ENCODE results near the gene ADAMTS18. TPM values are rescaled to one million over a fixed set of nuclear protein-coding genes. Genes with fewer than 3 reads are reported as not detected.

Gene ADAMTS18
- total and polyA plus RNA-seq, 2 donors (not counting 3 experiments of a cell fraction or from before 2014, with no cell fraction given), result 18.4 to 27.5 TPM

DNA sequence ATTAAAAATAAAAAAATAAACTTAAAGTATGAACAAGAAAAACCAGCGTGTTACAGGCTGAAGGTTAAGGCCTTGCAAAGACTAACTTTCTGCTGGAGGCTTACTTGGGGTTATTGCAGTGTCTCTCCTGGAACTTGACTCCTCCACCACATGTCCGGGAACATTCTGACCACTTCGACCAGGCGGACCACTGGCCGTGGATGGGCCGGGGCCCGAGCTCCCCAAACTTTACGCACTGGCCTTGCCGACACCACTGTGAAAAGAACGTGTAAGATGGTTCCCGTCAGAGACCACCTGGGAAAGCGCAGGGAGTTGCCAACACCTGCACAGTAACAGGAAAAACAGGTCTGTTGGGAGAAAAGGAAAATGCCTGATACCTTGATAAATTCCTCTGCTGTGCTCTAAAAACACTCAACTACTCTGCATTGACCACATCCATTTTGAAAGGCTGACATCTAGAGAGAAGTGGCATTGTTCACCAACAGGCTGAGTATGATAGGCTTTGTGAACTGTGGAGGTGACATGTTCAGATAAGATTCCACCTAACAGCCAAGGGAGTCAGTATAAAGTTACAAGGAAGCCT lies 99.1 kb downstream of the ADAMTS18 start:
- Histone ChIP-seq H3K9ac (replicated peaks; ENCODE audit: extremely low read depth, insufficient read depth, low read length) (no peak overlapping the region), H2AFZ (ENCODE audit: low read depth, low read length) (no peak overlapping the region), H3K27ac (ENCODE audit: insufficient read depth, low read depth, low read length) (no peak overlapping the region), H3K79me2 (ENCODE audit: control insufficient read depth, insufficient read depth, low read length) (no peaks in the 10 kb centered on the region), H3K9me1 (replicated peaks; ENCODE audit: control insufficient read depth, extremely low read depth, insufficient read depth, low read length) (no peaks in the 10 kb centered on the region), H3K27me3 (ENCODE audit: control insufficient read depth in 2 of 2, insufficient read depth in 2 of 2, low read length in 2 of 2) (no peaks in the 10 kb centered on the region), H3K9me3 (replicated peaks; ENCODE audit: control insufficient read depth, insufficient read depth, low read length) (no peaks in the 10 kb centered on the region), H3K4me2 (ENCODE audit: insufficient read depth, low read length) (no peak overlapping the region), H3K4me3 (replicated peaks in 1 of 3; ENCODE audit: insufficient read depth in 1 of 3, low read depth in 1 of 3, low read length in 3 of 3) (no peak overlapping the region), H4K20me1 (replicated peaks; ENCODE audit: control insufficient read depth, extremely low read depth, insufficient read depth, low read length) (no peaks in the 10 kb centered on the region), H3K36me3 (ENCODE audit: control insufficient read depth in 2 of 2, extremely low read depth in 1 of 2, insufficient read depth in 2 of 2, low read length in 2 of 2) (peaks cover 0 to 7% of the 10 kb centered on the region in 2 experiments), H3K4me1 (ENCODE audit: control insufficient read depth, extremely low read depth, insufficient read depth, low read length) (no peaks in the 10 kb centered on the region)
- intact Hi-C loops (cut with micrococcal nuclease), result no loop called here
- no TSS peak for BruUV-seq (replicated peaks)
- dilution Hi-C loops (cut with MboI; ENCODE audit: extremely low pct_ligation_motif_present, low sequenced_read_pairs), result no loop called here
- CTCF ChIA-PET, result interaction anchor here (0.8 kb wide), 1 partner anchor 299 kb away, joined by 3 read pairs; no protein-coding TSS in a partner anchor
- POLR2A ChIA-PET, result no interaction called here
- TF ChIP-seq JUN (IDR thresholded peaks at IDR 0.05; ENCODE audit: borderline replicate concordance, insufficient read depth, insufficient read length, low read depth) (no peak), MYC (IDR thresholded peaks at IDR 0.05; ENCODE audit: low read depth, low read length) (no peak), POLR2AphosphoS5 (IDR thresholded peaks at IDR 0.05; ENCODE audit: insufficient read depth, low read depth, low read length) (no peak), FOS (IDR thresholded peaks at IDR 0.05; ENCODE audit: borderline replicate concordance, insufficient read depth, low read length) (no peak), EZH2 (IDR thresholded peaks at IDR 0.05; ENCODE audit: borderline replicate concordance, low read depth, low read length, severe bottlenecking) (no peak), POLR2A (IDR thresholded peaks at IDR 0.05; ENCODE audit: low read depth, low read length) (no peak), GATA2 (IDR thresholded peaks at IDR 0.05; ENCODE audit: insufficient read depth, insufficient read length, low read depth, low read length) (no peak)
- TF ChIP-seq, protein P1, sequence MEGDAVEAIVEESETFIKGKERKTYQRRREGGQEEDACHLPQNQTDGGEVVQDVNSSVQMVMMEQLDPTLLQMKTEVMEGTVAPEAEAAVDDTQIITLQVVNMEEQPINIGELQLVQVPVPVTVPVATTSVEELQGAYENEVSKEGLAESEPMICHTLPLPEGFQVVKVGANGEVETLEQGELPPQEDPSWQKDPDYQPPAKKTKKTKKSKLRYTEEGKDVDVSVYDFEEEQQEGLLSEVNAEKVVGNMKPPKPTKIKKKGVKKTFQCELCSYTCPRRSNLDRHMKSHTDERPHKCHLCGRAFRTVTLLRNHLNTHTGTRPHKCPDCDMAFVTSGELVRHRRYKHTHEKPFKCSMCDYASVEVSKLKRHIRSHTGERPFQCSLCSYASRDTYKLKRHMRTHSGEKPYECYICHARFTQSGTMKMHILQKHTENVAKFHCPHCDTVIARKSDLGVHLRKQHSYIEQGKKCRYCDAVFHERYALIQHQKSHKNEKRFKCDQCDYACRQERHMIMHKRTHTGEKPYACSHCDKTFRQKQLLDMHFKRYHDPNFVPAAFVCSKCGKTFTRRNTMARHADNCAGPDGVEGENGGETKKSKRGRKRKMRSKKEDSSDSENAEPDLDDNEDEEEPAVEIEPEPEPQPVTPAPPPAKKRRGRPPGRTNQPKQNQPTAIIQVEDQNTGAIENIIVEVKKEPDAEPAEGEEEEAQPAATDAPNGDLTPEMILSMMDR (IDR thresholded peaks at IDR 0.05; ENCODE audit: extremely low read depth in 1 of 2, insufficient read depth in 1 of 2, low read depth in 1 of 2, low read length in 2 of 2), result no peak
- TF ChIP-seq, protein P2, sequence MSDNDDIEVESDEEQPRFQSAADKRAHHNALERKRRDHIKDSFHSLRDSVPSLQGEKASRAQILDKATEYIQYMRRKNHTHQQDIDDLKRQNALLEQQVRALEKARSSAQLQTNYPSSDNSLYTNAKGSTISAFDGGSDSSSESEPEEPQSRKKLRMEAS (IDR thresholded peaks at IDR 0.05; ENCODE audit: insufficient read depth, insufficient read length), result no peak
- DNase-seq (ENCODE audit: low read depth, low spot score) (no peak), FAIRE-seq (no peak)
